Activated naive CD4-positive, alpha-beta T cell treated with Interleukin-2 at 50 U/mL for 16 hours (primary cell): ENCODE measurements around the gene ATG10.
"Not testable (repeated sequence)": the region's sequence is repeated elsewhere in the genome, so short reads cannot be mapped to it uniquely, and the experiment has no call there.

Source experiments
- DNase-seq: peaks from one replicate; pipeline ENCODE4 v3.0.0-alpha.2; 2020

The ATG10 gene

GRCh38 chr5:82244854-82245635 lies 273.2 kb downstream of the ATG10 start:
- DNase-seq = no peak

- no peak for DNase-seq
Measured at GRCh38 chr5:82246960-82247574, 275.2 kb downstream of the ATG10 start.

- DNase-seq = no peak
Measured at GRCh38 chr5:82252744-82253143, 280.9 kb downstream of the ATG10 start.

GRCh38 chr5:82255844-82256243 lies 284.0 kb downstream of the ATG10 start:
- DNase-seq = no peak

- no peak for DNase-seq
Measured at GRCh38 chr5:82257247-82257646, 285.4 kb downstream of the ATG10 start.

- no peak for DNase-seq
Measured at GRCh38 chr5:82257729-82258128, 285.9 kb downstream of the ATG10 start.

GRCh38 chr5:82259172-82259800 lies 287.5 kb downstream of the ATG10 start:
- no peak for DNase-seq

- no peak for DNase-seq
Measured at GRCh38 chr5:82265047-82265446, 293.2 kb downstream of the ATG10 start.

GRCh38 chr5:82267297-82267933 lies 295.6 kb downstream of the ATG10 start:
- DNase-seq = not testable (repeated sequence)

GRCh38 chr5:82269363-82269762 lies 297.5 kb downstream of the ATG10 start:
- not testable (repeated sequence) for DNase-seq

- DNase-seq = not testable (repeated sequence)
Measured at GRCh38 chr5:82272571-82273356, 300.9 kb downstream of the ATG10 start.

- not testable (repeated sequence) for DNase-seq
Measured at GRCh38 chr5:82273426-82273825, 301.6 kb downstream of the ATG10 start.

GRCh38 chr5:82274343-82275211 lies 302.8 kb downstream of the ATG10 start:
- DNase-seq = peak; percentile 13

- DNase-seq = no peak
Measured at GRCh38 chr5:82275216-82275664, 303.4 kb downstream of the ATG10 start.

GRCh38 chr5:82276800-82277612 lies 305.2 kb downstream of the ATG10 start:
- DNase-seq = no peak

GRCh38 chr5:82277613-82277986 lies 305.8 kb downstream of the ATG10 start:
- DNase-seq = no peak

- peak; percentile 89 for DNase-seq
Measured at GRCh38 chr5:82277987-82278710, 306.3 kb downstream of the ATG10 start, which contains the start of gene RPS23. RPS23 (minus strand) TSS chr5:82278354; CDS start chr5:82278323, 31 bp downstream.

GRCh38 chr5:82278711-82279370 lies 307.0 kb downstream of the ATG10 start:
- no peak for DNase-seq

- DNase-seq = no peak
Measured at GRCh38 chr5:82283893-82284292, 312.1 kb downstream of the ATG10 start.
